NCI-H1105 treated with DMSO at 0.1 percent for 48 hours (cell line): ENCODE measurements around the gene EXOC3L1.

ENCODE experiments used
- DNase-seq: peaks from one replicate; lab custom pipeline; 2025; lab: John Stamatoyannopoulos, UW

Gene EXOC3L1

GRCh38 chr16:67190041-67190440, at the start of gene EXOC3L1:
Gene EXOC3L1 (minus strand): TSS chr16:67190136. CDS start chr16:67189676, 460 bp downstream.
- no peak for DNase-seq

- no peak for DNase-seq
Measured at GRCh38 chr16:67238806-67239470, 49.0 kb upstream of the EXOC3L1 start.

- DNase-seq, result no peak
Measured at GRCh38 chr16:67238278-67238575, 48.3 kb upstream of the EXOC3L1 start.

- DNase-seq, result no peak
Measured at GRCh38 chr16:67237396-67238277, 47.7 kb upstream of the EXOC3L1 start.

DNA sequence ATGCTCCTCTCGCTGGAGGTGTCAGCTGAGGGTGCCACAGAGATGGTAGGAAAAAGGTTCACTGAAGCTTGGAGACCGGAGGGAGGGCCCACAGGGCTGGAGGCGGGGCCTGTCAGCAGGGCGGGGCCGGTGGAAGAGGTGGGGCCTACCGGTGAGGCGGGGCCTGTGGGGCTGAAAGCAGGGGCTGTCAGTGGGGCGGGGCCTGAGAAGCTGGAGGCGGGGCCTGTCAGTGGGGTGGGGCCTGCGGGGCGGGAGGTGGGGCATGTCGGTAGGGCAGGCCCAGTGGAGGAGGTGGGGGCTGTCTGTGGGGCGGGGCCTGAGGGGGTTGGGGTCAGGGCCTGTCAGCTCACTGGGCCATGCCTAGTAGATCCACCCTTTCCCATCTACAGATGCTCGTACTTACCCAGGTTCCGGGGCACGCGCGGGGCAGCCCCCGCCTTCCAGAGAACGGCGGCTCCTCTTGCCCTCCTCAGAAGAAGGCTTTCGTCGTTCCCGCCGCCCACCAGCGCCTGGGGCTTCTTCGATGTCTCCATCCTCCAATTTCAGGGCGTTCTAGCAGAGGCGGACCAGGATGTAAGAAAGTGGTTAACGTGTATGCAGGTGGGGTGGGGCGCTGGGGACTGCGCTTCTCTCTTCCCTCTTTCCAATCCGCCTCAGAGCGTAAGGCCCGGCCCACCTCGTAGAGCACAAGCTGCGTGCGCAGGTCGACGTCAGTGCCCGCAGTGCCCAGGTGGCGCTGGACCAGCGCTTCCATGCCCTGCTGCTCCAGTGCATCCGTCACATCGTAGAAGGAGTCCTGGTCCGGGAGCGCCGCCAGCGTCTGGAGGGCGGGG, 46.8 kb upstream of the EXOC3L1 start:
- no peak for DNase-seq

DNA sequence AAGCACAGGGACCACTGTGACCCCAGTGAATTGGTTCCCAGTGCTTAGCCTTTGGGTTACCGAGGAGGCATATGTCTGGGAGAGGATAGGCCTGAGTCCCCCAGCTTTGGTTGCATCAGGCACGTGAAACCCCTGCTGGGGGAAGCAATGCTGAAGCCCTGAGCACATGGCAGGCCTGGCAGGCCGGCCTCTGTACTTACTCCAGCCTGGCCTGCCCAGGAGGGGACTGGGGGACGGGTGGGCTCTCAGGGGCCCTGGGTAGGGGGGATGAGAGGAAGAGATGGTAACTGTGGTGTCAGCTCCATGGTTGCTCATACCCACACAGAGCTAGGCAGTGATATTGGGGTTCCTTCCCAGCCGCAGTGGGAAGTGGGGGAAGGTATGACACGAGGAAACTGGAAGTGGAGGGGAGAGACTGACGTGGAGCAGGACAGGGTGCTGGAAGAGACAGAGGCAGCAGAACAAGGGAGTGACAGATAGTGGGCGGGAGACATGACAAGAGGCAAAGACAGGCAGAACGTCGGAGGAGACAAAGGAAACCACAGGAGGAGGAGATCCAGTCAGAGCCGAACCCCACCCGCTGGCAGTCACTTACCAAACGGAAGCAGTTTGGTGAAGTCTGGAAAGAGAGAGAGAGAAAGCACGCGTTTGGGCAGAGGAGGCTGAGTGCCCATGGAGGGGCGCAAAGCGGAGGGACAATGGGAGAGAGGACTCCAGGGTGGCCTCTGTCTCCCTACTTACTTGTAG, 46.1 kb upstream of the EXOC3L1 start:
- no peak for DNase-seq

- DNase-seq, result no peak
Measured at GRCh38 chr16:67234180-67234597, 44.3 kb upstream of the EXOC3L1 start.

GRCh38 chr16:67233596-67233995, 43.7 kb upstream of the EXOC3L1 start:
- DNase-seq, result no peak

DNA sequence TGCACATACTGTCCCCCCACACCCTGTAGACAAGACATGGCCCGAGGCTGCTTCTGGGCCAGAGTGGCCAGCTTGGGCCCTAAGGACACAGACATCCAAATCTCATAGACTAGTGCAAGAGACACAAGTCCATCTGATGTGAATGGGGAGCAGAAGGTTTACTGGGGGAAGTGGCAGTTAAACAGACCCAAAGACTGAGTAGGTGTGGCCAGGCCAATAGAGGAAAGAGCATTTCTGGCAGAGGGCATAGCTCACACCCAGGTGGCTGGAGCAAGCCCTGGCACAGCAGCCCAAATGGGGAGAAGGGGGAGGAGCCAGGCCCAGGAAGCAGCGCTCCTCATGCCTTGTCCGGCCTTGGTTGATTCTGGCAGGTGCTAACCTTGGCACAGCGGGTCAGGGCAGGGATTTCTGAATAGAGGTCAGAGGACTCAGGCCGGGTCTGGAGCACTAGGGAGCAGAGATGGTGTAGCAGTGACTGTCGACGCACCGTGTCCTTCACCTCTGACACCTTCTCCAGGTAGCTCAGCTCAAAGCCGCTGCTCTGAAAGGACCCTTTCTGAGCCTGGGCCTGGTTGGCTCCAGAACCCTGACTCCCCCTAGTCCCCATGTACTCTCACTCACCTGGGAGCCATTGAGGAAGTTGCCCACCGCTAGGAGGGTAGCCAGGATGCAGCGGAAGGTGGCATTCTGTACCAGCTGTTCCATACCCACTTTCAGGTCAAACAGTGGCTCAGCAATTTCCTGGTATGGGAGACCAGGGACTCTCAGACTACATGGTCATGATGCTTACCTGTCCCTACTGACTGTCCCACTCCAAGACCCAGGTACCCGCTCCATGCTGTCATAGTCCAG, 41.1 kb upstream of the EXOC3L1 start:
- DNase-seq, result no peak

GRCh38 chr16:67229906-67230808, 40.2 kb upstream of the EXOC3L1 start:
- no peak for DNase-seq

DNA sequence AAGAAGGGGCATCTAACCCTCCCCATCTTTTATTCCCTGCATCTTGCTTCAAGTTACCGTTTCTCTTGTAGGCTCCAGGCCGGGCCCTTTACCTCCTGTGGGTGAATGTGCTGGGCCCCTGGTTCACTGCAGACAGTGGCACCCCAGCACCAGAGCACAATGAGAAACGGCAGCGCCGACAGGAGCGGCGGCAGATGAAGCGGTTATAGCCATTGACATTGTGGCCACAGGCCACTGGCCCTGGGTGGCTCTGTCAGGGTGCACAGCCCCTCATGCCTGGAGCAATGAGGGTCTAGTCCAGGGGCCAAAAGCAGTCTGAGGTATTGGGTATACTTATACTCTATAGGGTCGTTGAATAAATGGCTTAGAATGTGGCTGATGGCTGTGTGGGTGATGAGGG, 39.0 kb upstream of the EXOC3L1 start:
- no peak for DNase-seq

DNA sequence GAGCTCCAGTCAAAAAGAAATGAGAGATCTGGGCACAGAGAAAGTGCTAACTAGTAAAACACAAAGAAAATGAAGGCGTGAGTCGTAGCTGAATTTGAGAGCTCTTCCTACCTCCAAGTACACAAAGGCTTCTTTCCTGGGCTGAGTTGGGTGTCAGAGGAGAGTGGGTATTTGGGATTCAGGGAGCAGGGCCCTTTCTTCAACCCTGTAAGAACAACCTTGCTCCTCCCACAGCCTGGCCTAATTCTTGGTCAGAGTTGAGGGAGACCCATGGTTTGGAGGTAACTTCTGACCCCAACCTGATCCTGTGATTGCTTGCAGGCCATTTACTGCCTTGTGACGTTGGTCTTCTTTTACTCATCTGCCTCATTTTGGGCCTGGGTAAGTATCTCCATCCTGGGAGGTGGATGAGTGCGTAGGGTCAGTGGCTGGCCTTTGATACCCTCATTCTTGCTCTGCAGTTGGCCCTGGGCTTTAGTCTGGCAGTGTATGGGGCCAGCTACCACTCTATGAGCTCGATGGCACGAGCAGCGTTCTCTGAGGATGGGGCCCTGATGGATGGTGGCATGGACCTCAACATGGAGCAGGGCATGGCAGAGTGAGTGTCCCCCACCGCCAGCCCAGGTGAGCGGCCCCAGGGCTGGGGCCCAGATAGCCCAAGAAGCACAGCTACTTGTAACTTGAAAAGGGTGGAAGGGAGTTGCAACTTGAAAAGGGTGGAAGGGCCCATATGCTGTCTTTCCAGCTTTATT, 38.3 kb upstream of the EXOC3L1 start:
- DNase-seq, result no peak

DNA sequence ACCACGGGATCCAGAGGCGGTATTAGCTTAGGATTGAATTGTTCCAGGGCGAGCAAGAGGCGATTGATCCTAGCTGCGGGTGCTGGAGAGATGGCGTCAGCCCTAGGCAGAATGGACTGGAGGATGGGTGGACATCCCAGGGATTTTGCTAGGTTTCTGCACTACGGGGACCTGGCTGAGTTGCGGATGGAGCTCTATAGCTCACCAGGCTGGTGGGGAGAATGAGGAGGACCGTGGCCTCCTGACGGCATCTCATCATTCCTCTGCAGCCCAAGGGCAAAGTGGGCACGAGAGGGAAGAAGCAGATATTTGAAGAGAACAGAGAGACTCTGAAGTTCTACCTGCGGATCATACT, 37.6 kb upstream of the EXOC3L1 start:
- DNase-seq, result no peak

GRCh38 chr16:67226804-67227566, 37.0 kb upstream of the EXOC3L1 start, which contains the start of gene TMEM208:
Gene TMEM208 (plus strand): TSS chr16:67227130. CDS start chr16:67227219, 89 bp downstream.
- peak; percentile 90 for DNase-seq

DNA sequence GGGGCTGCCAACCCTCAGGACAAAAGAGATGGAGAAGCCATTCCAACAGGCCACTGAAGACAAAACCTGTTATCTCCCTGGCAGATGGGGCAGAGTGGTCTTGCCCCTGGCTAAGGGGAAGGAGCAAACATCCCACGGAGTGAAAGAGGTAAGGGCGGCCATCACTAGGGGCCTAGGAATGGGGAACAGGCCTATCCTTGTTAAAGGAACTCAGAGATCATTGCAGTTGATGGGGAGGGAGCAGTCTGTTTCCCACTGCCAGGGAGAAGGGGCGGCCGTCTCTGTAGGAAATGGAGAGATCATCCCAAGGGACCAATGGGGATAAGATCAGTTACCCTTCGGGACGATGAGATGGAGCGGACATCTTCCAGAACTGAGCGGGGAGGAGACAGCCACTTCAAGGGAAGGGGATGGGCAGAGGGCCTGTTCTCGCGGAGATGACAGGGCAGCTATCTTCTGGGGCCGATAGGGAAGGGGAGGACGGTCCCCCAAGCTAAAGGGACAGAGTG, 36.4 kb upstream of the EXOC3L1 start:
- DNase-seq, result no peak

- DNase-seq, result no peak
Measured at GRCh38 chr16:67223992-67224391, 34.1 kb upstream of the EXOC3L1 start.

DNA sequence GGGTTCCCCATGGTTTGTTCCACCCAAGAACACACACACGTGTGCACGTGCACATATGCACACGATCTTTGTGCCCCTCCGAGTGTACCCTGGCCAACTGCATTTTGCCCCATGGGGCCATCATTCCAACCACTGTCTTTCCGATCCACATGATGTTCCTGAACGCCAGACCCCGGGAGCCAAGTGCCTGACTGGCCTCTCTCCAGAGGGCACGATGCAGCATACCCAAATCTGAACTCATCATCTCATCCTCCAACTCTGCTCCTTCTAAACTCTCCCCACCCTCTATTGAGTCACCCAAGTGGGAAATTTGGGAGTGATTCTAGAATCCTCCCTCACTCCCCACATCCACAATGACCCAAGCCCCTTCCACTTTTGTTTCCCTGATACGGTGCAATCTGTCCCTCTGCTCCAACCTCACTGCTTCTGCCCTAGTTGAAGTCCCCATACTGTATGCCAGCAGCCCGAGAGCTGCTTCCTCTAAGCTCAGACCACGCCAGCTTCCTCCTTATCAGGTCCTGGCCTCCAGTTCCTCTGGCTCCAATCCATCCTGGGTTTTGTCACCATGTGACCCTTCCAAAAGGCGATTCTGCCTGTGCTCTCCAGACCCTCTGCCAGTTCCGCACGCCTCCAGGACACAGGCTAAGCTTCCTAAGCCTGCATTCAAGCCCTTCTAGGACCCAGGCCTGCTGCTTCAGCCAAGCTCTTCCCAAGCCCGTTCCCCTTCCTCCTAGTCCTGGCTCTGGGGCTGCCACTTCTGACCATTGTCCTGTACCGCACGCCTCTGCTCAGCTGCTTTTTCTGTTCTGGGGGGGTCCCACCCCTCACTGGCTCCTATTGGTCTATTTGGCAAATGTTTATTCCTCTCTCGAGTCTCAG, 26.9 kb upstream of the EXOC3L1 start:
- DNase-seq, result no peak
